Activated gamma-delta T cell treated with anti-CD3 and anti-CD28 coated beads, Interleukin-2, amount 50 U/mL, for 16 hours (primary cell): ENCODE data around the gene CDA.
"Not testable (repeated sequence)": the region's sequence is repeated elsewhere in the genome, so short reads cannot be mapped to it uniquely, and the experiment has no call there.

ENCODE experiments used
- DNase-seq: peaks from one replicate; pipeline ENCODE4 v3.0.0-alpha.2; 2020; ENCODE audit warnings: low read depth

CDA gene

DNA sequence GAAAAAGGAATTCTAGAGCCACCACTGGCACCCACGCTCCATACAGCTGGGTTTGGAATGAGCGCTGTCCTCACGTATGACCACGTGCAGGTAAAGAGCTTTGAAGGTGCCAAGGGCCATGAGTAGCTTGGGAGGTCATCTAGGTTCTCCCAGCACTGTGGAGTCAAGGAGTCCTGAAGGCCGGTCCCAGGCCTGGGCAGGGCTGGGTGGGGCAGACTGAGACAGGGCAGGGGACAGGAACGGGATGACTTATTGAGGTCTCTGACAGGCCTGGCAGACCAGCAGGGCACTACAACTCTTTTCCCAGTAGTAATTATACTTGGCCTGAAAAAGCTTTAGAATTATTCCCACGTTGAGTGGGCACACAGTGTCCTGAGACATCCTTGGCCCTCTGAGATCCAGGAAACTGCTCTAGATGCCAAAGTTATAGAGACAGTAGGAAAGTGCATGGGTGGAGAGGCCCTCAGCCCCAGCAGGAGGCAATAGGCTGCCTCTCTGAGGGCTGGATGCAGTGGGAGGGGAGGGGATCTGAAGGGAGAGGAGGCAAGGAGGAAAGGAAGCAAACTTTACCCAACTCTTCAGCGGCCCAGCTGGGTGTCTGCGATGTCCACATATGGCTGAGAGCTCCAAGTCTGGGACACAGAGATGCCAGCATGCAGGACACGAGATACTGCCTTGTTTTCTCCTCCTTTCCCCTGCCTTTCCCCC lies 1.8 kb upstream of the CDA start:
- no peak for DNase-seq

DNA sequence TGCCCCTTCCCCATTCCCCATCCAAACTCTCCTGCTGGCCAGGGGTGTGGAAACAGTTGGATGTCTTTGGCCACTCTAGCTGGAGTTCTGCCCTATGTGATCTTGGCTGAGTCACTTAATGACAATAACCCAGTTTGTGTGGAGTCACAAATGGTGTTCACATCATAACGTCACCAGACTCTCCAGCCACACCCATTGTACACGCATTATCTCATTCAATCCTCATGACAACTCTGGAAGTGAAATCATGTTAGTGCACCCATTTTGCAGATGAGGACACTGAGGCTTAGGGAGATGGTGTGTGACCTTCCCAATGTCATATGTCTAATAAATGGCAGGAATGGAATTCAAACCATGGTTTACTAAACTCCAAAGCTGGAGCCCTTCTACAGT lies 1.2 kb upstream of the CDA start:
- no peak for DNase-seq

DNA sequence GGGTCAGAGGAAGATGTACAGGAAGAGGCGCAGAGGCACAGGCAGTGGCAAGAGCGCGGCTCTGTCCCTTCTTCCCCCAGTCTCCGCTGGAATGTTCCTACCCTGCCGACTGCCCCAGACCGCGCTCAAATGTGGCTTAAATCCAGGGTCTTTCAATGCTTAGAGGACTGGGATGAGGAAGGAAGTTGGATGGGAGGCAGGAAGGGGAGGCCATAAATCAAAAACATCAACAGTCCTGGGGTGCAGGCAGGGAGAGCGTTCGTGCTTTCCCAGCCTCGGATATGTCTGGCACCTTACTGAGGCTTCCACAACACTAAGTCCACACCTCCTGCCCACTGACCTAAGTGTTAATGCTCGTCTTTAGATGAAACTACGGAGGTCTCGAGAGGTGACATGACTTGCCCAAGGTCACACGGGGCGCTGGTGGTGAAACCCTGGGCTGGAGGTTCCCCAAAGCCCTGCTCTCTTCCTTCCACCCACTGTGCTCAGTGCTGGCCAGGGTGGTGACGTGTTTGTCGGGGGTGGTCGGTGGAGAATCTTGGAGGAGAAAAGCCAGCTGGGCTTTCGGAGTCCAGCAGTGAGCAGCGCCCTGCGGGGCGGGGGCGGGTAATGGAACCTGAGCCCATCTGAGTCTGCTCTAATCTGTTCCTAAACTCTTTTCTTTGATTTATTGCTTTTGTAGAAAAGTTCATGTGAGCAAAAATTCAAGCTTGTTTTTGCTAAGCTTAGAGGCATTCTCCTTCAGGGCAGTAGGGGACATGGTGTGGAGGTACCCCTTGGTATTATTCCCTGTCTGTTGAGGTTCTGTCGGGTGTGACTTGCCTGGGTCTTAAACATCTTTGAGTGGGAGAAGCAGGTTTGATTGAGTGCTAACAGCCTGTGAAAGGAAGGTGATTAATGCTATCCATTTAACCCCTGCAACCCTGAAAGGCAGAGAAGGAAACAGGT lies 708 bp downstream of the CDA start:
- DNase-seq: no peak

DNA sequence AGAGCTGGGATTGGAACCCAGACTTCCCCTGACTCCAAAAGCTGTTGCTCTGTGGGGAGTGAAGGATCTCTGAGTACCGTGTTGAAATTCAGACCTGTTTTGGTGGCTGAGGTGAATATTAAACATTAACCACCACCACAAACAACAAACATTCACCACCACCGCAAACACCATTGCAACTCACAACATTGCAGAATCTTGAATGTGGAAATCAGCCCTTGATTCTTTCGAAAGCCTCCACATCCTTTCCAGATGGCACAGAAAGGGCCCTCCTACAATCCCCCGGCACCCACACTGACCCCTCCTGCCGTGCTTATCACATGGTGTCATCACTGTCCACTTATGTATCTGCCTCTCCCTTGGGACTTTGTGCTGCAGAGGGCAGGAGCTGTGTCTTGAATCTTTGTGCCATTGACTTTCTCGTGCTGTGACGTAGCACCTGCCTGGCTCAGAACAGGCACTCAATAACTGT lies 1.4 kb downstream of the CDA start:
- DNase-seq: no peak

DNA sequence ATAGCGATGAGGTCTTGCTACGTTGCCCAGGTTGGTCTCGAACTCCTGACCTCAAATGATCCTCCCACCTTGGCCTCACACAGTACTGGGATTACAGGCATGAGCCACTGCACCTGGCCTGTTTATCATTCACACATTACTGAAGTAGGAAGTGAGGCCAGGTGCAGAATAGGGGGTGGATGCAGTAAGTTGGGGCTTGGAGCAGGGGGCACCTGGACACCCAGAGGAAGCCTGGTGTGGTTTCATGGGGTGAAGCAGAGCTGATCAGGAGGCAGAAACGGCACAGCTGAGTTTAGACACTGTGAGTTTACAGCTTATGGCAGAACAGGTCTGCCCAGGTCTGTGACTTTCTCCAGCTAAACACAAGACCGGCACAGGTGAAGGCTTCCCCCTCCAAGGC lies 4.9 kb downstream of the CDA start:
- no peak for DNase-seq

DNA sequence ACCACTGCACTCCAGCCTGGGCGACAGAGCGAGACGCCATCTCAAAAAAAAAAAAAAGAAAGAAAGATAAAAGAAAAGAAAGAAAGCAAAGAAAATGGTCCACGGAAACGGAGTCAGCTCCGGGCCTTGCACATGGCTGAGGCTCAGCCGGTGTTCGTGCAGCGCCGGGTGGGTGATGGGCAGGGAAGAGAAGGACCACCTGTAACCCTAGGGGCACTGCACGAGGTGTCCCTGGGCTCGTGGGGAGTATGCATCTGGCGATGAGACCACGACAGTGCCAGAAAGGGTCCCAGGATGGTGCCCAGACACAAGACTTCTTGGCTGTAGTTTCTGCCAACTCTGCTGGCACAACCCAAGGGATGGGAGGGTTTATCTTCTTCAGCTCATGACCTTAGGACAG lies 5.8 kb downstream of the CDA start:
- DNase-seq: no peak

DNA sequence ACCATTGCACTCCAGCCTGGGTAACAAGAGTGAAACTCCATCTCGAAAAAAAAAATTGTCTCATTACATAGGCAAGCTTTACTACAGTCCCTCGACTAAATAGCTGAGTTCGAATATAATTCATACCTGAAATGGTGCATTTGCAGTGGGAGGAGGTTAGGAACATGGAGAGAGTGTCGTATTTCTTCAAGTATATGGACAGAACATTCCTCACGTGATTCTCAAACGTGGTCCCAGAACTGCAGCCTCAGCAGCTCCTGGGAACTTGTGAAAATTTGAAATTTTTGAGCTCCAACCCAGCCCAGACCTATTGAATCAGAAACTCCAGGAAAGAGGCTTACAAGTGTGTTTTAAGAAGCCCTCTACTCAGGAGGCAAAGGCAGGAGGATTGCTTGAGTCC lies 7.2 kb downstream of the CDA start:
- DNase-seq: no peak

DNA sequence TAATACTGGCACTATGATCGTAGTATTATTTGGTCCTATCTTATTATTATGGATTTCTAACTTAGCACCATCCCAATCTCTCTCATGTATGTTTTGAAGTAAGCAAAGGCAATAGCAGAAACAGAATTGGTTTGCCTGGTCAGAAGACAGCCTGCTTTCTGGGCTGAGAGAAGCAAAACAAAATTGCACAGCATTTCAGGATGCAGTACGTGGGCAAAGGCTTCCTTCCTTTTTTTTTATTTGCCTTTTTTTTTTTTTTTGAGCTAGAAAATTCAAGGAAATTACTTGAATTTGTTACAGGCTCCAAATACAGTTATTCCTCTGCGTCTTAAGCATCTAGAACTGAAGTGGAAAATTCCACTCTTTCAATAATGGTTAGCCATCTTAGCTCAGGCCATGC lies 8.8 kb downstream of the CDA start:
- DNase-seq: no peak

DNA sequence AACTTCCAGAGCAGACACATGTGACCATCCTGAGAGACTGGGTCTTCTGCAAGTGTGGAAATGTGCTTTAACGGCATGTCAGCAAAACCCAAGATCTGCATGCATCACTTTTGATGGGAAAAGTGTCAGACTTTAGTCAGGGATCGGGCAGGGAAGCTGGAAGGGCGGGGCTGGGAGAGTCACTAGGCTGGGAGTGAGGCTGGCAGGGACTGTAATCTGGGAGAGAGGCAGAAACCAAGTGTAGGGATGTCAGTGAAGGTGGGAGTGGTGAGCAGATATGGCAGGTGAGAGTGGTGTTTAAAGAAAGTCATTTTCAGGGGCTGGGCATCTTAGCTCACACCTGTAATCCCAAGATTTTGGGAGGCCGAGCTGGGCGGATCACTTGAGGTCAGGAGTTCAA lies 11.3 kb downstream of the CDA start:
- DNase-seq: no peak

DNA sequence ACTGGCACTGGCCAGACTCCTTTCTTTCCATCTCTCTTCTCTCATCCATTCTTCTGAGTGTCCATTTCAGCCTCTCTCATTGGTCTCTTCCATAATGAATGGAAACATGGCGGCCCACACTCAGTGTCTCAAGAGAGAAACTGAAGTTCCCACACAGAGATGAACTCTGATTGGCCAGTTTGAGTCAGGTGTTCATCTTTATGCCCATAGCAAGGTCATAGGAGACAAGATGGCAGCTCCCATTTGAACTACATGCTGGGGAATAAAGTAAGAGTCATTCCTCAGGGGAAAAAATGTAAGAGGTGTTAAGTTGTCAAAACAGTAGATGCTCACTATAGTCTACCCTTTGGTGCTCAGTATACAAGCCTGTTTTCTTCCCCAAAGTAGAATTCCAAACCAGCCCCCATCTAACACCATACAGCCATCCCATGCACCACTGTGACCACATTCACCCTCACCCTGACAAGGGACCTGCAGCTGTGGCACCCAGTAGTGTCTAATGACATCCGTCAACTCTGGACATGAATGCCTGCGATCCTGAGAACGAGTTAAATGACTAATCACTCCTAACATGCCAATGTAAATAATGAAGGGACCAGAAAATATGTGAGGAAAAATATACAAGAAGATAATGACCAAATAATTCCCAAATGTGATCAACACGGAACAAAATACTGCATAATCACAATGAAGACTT lies 12.4 kb downstream of the CDA start:
- no peak for DNase-seq

DNA sequence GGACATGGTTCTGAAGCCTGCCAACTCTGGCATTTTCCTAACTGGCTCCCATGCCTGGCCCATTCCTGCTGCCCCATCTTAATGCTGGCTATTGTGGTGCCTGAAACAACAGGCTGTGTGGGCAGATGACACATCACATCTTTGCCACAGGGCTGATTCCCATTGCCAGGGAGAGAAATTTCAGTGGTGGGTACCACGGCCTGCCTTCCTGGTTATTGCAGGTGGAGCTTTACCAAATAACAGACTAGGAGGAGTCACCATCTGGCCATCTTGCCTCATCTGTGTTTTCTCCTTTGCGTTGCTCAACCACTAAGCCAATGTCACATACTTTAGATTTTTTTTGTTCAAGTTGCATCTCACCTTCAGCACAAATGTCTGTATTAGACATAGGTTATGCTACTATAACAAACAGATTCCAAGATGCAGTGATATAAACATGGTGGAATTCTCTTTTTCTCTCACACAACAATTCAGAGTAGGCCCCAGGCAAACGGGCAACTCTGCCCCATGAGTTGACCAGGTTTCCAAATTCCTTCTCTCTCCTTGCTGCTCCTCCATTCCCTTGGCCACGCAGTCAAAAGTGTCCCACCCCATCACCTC lies 14.1 kb downstream of the CDA start:
- DNase-seq: no peak

DNA sequence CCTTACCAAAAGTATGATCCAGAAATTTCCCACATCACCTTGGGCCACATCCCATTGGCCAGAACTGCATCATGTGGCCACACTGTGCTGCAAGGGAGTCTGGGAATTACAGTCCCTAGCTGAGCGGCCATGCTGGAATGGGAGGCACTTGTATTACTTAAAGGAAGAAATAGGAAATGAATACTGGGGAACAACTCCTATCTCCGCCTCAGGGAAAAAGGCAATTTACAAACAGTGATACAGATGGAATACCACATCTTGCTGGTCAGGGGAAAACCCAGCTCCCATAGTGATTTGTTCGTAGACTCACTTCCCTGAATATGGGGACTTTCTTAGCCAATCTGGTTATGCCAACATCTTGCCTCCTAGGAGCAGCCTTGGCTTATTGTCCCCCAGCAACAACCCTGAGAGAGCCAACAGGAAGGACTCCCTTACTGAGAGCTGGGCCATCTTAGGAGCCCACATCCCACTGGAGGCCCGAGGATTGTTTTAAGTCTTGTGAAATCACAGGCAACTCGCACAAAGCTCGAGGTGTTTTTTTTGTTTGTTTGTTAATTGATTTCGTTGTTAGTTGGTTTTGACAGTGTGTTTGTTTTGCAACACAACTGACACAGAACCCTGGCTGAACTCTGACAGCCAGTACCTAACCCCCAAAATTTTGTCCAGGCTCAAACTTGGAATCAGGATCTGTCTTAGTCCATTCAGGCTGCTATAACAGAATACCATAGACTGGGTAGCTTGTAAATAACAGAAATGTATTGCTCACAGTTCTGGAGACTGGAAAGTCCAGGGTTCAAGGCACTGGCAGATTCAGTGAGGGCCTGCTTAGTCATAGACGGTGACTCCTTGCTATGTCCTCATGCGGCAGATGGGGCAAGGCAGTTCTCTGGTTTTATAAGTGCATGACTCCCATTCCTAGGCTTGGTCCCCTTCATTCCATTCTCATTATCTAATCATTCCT lies 14.9 kb downstream of the CDA start:
- DNase-seq: no peak

DNA sequence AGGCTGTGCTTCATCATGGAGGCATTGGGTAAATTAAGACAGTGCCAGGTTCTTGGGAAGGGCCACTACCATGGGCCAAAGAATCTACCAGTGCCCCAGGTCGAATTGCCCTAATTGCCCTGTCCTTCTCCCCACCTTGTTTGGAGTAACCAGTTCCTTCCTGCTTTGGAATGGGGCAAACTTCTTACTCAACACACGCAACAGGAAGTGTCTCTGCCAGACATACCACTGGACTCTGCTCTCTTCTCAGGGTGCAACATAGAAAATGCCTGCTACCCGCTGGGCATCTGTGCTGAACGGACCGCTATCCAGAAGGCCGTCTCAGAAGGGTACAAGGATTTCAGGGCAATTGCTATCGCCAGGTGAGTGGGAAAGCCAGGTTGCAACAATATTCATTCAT lies 15.8 kb downstream of the CDA start:
- DNase-seq: no peak

DNA sequence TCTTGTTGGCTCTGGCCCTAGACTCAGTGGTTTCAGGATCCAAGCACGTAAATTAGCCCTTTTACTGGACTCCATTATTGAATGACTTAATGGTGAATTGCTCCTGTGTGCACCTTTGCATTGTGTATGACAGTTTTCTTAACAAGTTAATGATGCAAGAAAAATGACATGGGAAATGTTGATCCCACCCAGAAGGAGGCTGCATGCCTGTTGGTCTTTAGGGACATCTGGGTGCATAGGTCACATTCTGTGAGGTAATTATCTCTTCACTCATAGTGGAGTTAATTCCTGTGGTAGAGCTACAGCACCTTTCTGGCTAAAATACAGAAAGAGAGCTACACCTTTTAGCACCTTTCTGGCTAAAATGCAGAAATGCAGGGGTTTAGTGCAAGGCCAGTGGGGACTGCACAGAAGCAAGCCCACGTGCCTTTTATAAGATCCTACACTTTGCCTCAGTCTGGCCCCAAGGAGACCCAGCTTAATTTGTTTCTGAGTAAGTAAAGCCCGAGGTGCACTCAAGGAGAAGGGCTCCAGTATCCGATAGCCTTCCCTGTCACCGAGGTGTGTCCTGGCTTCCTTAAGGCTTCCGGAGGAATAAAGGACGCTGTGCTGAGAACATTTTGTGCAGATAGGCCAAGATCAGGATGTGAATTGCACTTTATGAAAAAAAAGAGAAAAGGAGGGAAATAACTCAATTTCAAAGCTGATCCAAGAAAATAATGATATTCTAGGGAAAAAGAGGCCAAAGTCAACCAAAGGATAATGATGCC lies 18.1 kb downstream of the CDA start:
- DNase-seq: not testable (repeated sequence)

DNA sequence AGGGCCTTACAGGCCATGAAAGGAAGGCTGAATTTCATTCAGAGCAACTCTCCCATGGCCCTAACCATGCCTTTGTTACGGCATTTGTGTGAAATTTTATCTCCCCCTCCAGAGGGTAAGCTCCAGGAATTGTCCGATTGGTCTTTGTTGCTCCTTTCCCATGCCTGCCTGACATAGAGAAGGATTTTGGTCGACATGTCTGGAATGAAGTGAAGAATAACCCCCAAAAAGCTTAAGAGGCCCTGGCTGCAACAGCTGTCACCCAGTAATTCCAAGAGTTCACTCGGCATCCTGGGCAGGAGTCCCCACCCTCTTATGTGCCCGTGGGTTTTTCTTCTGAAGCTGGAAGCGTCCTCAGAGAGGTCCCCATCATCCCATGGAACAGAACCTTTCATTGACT lies 20.6 kb downstream of the CDA start:
- no peak for DNase-seq

DNA sequence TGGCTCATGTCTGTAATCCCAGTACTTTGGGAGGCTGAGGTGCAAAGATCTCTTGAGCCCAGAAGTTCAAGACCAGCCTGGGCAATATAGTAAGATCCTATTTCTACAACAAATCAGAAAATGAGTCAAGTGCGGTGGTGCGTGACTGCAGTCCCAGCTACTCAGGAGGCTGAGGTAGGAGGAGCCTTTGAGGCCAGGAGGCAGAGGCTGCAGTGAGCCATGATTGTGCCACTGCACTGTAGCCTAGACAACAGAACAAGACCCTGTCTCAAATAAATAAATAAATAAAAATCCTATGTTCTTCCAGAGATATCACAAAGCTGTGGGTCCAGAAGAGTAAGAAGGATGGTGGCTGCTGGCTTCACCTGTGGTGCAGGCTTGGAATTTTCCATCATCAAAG lies 22.1 kb downstream of the CDA start:
- no peak for DNase-seq

DNA sequence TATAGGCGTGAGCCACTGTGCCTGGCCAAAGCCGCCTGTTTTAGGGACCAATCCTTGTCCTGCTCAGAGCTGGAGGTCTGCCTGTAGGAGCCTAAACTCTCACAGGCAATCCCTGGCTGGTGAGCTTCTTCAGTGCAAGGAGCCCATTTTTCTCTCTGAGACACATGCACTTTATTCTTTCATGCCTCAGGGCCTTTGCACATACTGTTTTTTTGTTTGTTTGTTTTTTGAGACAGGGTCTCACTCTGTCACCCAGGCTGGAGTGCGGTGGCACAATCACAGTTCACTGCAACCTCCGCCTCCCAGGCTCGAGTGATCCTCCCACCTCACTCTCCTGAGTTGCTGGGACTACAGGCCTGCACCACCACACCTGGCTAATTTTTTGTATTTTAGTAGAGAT lies 22.8 kb downstream of the CDA start:
- no peak for DNase-seq

DNA sequence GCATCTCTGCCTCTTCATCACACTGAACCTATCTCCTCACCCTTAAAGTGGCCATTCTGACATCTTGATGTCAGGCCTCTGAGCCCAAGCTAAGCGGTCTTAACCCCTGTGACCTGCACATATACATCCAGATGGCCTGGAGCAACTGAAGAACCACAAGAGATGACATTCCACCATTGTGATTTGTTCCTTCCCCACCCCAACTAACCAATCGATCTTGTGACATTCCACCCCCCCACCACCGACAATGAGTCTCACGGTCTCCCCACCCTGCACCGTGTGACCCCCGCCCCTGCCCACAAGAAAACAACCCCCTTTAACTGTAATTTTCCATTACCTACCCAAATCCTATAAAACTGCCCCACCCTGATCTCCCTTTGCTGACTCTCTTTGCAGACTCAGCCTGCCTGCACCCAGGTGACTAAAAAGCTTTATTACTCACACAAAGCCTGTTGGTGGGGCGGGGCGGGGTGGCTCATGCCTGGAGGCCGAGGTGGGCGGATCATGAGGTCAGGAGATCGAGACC lies 23.4 kb downstream of the CDA start:
- no peak for DNase-seq

DNA sequence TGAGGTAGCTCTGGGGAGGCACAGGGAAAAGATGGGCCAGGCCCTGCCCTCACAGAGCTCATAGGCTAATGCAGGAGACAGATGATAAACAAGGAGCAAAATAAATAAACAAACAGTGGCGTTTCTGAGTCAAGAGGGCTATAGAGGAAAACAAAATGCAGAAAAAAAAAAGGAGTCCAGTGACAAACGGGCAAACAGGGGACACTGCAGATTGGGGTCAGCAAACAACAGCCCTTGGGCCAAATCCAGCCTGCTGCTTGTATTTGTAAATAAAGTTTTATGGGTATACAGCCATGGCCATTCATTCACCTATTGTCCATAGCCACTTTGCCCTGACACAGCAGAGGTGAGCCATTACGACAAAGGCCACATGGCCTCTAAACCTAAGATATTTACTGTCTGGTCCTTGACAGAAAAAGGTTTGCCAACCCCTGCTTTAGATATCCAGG lies 25.3 kb downstream of the CDA start:
- DNase-seq: no peak
